Measurements from ENCODE around the gene SNX24.

Gene SNX24

DNA sequence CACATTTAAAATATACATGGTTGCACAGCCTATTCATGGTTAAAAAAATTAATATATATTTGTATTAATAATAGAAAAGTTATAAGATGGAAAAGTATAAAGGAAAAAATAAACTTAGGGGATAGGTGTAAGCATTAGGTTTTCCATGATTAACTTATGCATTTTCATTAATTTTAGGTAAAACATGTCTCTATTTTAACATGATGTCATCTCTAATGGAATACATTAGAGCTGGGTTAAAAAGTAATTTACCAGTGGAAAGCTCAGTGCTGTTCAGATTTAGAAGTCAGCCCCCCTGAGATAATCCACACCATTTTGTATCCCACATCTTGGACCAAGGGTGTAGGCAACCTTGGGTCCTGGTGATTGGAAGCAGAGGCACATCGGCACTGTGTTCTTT lies 49.7 kb downstream of the SNX24 start:
- ChIA-PET CTCF (interaction anchor here (0.7 to 1.6 kb wide), 4 partner anchors 10 to 715 kb away, joined by 3 to 5 read pairs (median 3); no protein-coding TSS in a partner anchor), POLR2A (no interaction called here)
- TF ChIP-seq, protein P1, sequence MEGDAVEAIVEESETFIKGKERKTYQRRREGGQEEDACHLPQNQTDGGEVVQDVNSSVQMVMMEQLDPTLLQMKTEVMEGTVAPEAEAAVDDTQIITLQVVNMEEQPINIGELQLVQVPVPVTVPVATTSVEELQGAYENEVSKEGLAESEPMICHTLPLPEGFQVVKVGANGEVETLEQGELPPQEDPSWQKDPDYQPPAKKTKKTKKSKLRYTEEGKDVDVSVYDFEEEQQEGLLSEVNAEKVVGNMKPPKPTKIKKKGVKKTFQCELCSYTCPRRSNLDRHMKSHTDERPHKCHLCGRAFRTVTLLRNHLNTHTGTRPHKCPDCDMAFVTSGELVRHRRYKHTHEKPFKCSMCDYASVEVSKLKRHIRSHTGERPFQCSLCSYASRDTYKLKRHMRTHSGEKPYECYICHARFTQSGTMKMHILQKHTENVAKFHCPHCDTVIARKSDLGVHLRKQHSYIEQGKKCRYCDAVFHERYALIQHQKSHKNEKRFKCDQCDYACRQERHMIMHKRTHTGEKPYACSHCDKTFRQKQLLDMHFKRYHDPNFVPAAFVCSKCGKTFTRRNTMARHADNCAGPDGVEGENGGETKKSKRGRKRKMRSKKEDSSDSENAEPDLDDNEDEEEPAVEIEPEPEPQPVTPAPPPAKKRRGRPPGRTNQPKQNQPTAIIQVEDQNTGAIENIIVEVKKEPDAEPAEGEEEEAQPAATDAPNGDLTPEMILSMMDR (IDR thresholded peaks at IDR 0.05; ENCODE audit: control extremely low read depth, extremely low read depth, low read depth, missing control alignments) = no peak
- no peak for DNase-seq (ENCODE audit: extremely low spot score)

DNA sequence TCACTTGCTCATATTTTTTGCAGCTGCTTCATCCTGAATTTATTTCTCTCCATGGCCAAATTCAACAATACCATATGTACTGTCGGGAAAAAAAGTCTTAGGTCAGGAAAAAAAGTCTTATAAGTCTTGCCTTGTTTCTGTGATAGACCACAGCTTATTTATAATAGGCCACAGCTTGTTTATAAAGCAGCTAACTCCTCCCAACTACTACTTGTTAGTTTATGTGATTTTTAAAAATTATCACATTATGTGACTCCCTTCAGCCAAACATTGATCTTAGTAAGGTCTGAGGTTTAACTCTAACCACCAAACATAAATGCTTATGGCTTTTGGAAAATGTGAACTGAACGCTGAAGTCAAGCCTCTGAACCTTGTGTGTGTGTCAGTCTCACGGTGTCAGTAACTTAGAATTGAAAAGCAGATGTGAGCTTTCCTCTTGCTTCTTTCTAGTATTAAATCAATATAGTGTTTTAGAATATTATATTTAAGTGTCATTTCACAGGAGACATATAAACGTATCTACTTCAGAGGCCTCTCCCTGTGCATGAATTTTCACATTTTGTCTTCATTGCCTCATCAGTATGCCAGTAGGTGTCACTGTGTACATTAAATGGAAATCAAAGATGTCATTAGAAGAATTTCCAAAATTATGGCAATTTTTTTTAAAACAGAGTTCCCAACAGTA lies 51.3 kb downstream of the SNX24 start:
- ChIA-PET CTCF (interaction anchor here (0.5 to 2.1 kb wide), 7 partner anchors 10 to 710 kb away, joined by 3 to 5 read pairs (median 3); no protein-coding TSS in a partner anchor), POLR2A (no interaction called here)
- TF ChIP-seq, protein P1 (IDR thresholded peaks at IDR 0.05; ENCODE audit: control extremely low read depth, extremely low read depth, low read depth, missing control alignments) = peak; percentile 35

DNA sequence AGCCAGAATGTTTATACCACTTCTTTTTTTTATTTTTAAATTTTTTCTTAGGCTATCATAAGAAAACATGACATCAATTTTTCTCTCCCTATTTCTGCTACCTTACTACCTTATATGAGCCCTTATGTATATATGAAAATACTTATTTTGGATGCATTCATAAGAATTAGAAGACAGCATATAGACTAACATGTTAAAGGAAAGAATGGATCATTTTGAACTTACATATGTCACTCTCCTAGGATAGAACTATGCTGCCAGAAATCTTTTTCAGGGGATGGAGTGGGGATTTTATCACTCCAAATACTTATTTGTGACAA lies 51.8 kb downstream of the SNX24 start:
- POLR2A ChIA-PET = no interaction called here
- CTCF ChIA-PET = interaction anchor here (1.3 to 2.1 kb wide), 2 partner anchors 10 to 709 kb away, joined by 3 to 5 read pairs; no protein-coding TSS in a partner anchor
- no peak for DNase-seq (ENCODE audit: extremely low spot score)
- TF ChIP-seq, protein P1 (IDR thresholded peaks at IDR 0.05; ENCODE audit: control extremely low read depth, extremely low read depth, low read depth, missing control alignments) = no peak

More for the DNA sequence above, 51.3 kb downstream of the SNX24 start:
- DNase-seq (ENCODE audit: extremely low spot score) = no peak

GRCh38 chr5:122901346-122901745 lies 55.9 kb downstream of the SNX24 start:
- ChIA-PET CTCF (no interaction called here), POLR2A (no interaction called here)
- TF ChIP-seq, protein P1 (IDR thresholded peaks at IDR 0.05; ENCODE audit: control extremely low read depth, extremely low read depth, low read depth, missing control alignments) = no peak
- no peak for DNase-seq (ENCODE audit: extremely low spot score)

GRCh38 chr5:122902263-122902662 lies 56.9 kb downstream of the SNX24 start:
- POLR2A ChIA-PET = no interaction called here

DNA sequence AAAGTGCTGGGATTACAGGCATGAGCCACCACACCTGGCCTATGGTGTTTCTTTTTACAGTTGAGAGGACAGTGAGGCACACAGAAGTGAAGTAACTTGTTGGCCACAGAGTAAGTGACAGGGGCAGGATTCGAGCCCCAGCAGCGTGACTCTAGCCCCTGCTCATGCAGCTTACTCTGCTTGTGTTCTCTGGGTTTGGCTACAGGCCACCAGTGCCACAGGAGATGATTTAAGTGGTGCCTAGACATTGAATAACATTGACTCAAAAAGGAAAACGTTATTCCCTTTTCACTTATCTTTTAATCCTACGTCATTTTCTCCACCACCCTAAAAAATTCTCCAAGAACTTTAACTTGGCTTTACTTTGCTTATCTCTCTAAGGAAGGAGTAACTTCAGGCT lies 61.4 kb downstream of the SNX24 start:
- POLR2A ChIA-PET = no interaction called here
- no peak for DNase-seq (ENCODE audit: extremely low spot score)
- CTCF ChIA-PET = no interaction called here

More at GRCh38 chr5:122902263-122902662, 56.9 kb downstream of the SNX24 start:
- TF ChIP-seq, protein P1 (IDR thresholded peaks at IDR 0.05; ENCODE audit: control extremely low read depth, extremely low read depth, low read depth, missing control alignments) = no peak
- CTCF ChIA-PET = no interaction called here
- DNase-seq (ENCODE audit: extremely low spot score) = no peak

More for the DNA sequence above, 61.4 kb downstream of the SNX24 start:
- TF ChIP-seq, protein P1 (IDR thresholded peaks at IDR 0.05; ENCODE audit: control extremely low read depth, extremely low read depth, low read depth, missing control alignments) = no peak
